GM23338 (cell line): ENCODE measurements around the gene DHFR. TPM values are rescaled to one million over a fixed set of nuclear protein-coding genes. Genes with fewer than 3 reads are reported as not detected.

Experiments
- ATAC-seq: fragments of 200-7000 bp; cut with Tn5 transposase; 3 replicates; pipeline ENCODE4 v1.9.1; 2020
- DNase-seq: peaks from one replicate; pipeline ENCODE4 v3.0.0-alpha.2; 2015; ENCODE audit warnings: low spot score
- H2AFZ ChIP-seq: fragments of 200-600 bp; sonication (generic); 2 replicates; pipeline ENCODE4 v1.8.0; 2016; ENCODE audit warnings: antibody characterized with exemption, mild to moderate bottlenecking, moderate library complexity
- H3F3A ChIP-seq: fragments of 200-600 bp; sonication (generic); replicated peaks from 2 replicates; pipeline ENCODE4 v1.8.0; 2017; ENCODE audit warnings: antibody characterized with exemption, mixed run types, low read depth
- H3K27ac ChIP-seq: fragments of 200-600 bp; sonication (generic); 2 replicates; pipeline ENCODE4 v1.6.1; 2016; ENCODE audit warnings: low read depth
- H3K27me3 ChIP-seq: fragments of 200-600 bp; sonication (generic); 2 replicates; pipeline ENCODE4 v1.8.0; 2016; ENCODE audit warnings: mild to moderate bottlenecking, mixed run types, moderate library complexity; ENCODE audit not compliant: insufficient read depth
- H3K36me3 ChIP-seq: fragments of 200-600 bp; sonication (generic); 2 replicates; pipeline ENCODE4 v1.8.0; 2016; ENCODE audit warnings: mild to moderate bottlenecking; ENCODE audit not compliant: insufficient read depth
- H3K4me1 ChIP-seq: fragments of 200-600 bp; sonication (generic); 2 replicates; pipeline ENCODE4 v1.8.0; 2016; ENCODE audit warnings: mild to moderate bottlenecking, moderate library complexity; ENCODE audit not compliant: insufficient read depth
- H3K4me2 ChIP-seq: fragments of 200-600 bp; sonication (generic); 2 replicates; pipeline ENCODE4 v1.7.1; 2017; ENCODE audit warnings: mixed run types
- H3K4me3 ChIP-seq: fragments of 200-600 bp; sonication (generic); 2 replicates; pipeline ENCODE4 v1.6.1; 2016; ENCODE audit warnings: mixed run types
- H3K79me2 ChIP-seq: fragments of 200-600 bp; sonication (generic); replicated peaks from 2 replicates; pipeline ENCODE4 v1.8.0; 2017; ENCODE audit warnings: mild to moderate bottlenecking; ENCODE audit not compliant: insufficient read depth
- H3K9me2 ChIP-seq: fragments of 200-600 bp; sonication (generic); 2 replicates; pipeline ENCODE4 v1.8.0; 2017; ENCODE audit not compliant: insufficient read depth
- H4K20me1 ChIP-seq: fragments of 200-600 bp; sonication (generic); replicated peaks from 2 replicates; pipeline ENCODE4 v1.8.0; 2017; ENCODE audit warnings: mild to moderate bottlenecking; ENCODE audit not compliant: insufficient read depth
- H3K27ac Mint-ChIP-seq: 2 replicates; pipeline ENCODE4 v1.8.0; 2020; ENCODE audit warnings: inconsistent platforms, mild to moderate bottlenecking, moderate library complexity, mixed read lengths
- H3K27me3 Mint-ChIP-seq: 3 replicates; pipeline ENCODE4 v1.8.0; 2022; ENCODE audit warnings: low read depth, mild to moderate bottlenecking, moderate library complexity, mixed read lengths, inconsistent platforms; ENCODE audit not compliant: insufficient read depth, poor library complexity
- H3K36me3 Mint-ChIP-seq: 3 replicates; pipeline ENCODE4 v1.8.0; 2021; ENCODE audit warnings: low read depth, mild to moderate bottlenecking, inconsistent platforms, moderate library complexity, mixed read lengths
- H3K4me1 Mint-ChIP-seq: 3 replicates; pipeline ENCODE4 v1.8.0; 2020; ENCODE audit warnings: mild to moderate bottlenecking, inconsistent platforms, mixed read lengths
- H3K4me3 Mint-ChIP-seq: 3 replicates; pipeline ENCODE4 v1.8.0; 2021; ENCODE audit warnings: moderate library complexity, mild to moderate bottlenecking, inconsistent platforms, mixed read lengths
- H3K9me3 Mint-ChIP-seq: 3 replicates; pipeline ENCODE4 v1.8.0; 2020; ENCODE audit warnings: moderate library complexity, mild to moderate bottlenecking, inconsistent platforms, mixed read lengths
- CREB1 ChIP-seq: fragments of 250-450 bp; sonication (Bioruptor Pico); IDR thresholded peaks from 2 replicates; pipeline ENCODE4 v1.5.0; 2020; ENCODE audit warnings: low read depth, mild to moderate bottlenecking, moderate library complexity
- EZH2 ChIP-seq: fragments of 200-600 bp; sonication (generic); IDR thresholded peaks from one replicate; pipeline ENCODE4 v1.8.0; 2017; ENCODE audit warnings: antibody characterized with exemption, mild to moderate bottlenecking, low read depth; ENCODE audit not compliant: unreplicated experiment
- EZH2phosphoT487 ChIP-seq: fragments of 200-600 bp; sonication (generic); IDR thresholded peaks from one replicate; pipeline ENCODE4 v1.8.1; 2018; ENCODE audit warnings: antibody characterized with exemption; ENCODE audit not compliant: unreplicated experiment
- JUNB ChIP-seq: IDR thresholded peaks from one replicate; pipeline ENCODE4 v1.6.1; 2016; ENCODE audit warnings: antibody characterized with exemption; ENCODE audit not compliant: unreplicated experiment
- NANOG ChIP-seq: IDR thresholded peaks from 2 replicates; pipeline ENCODE4 v1.6.1; 2016; ENCODE audit warnings: antibody characterized with exemption, borderline replicate concordance
- POLR2AphosphoS5 ChIP-seq: IDR thresholded peaks from 2 replicates; pipeline ENCODE4 v1.6.1; 2016; ENCODE audit warnings: antibody characterized with exemption, low read depth
- STAT1 ChIP-seq: IDR thresholded peaks from one replicate; pipeline ENCODE4 v1.6.1; 2016; ENCODE audit warnings: antibody characterized with exemption; ENCODE audit not compliant: unreplicated experiment
- ZNF114 ChIP-seq: fragments of 250-450 bp; sonication (Bioruptor Pico); IDR thresholded peaks from 2 replicates; pipeline ENCODE4 v1.5.0; 2020; ENCODE audit warnings: mild to moderate bottlenecking, moderate library complexity
- ZNF331 ChIP-seq: fragments of 250-450 bp; sonication (Bioruptor Pico); IDR thresholded peaks from 2 replicates; pipeline ENCODE4 v1.5.0; 2020; ENCODE audit warnings: low read depth, mild to moderate bottlenecking, moderate library complexity
- polyA plus RNA-seq: library from polyadenylated mRNA; unstranded; fragments of >200 nt; fragmentation: Nextera tagmentation; extraction: Ambion mirVana; gene quantifications from 2 replicates; pipeline ENCODE4 v1.2.1, GENCODE V29; 2016
- total RNA-seq: library from RNA; depleted of rRNA; stranded (reverse); fragments of >200 nt; shearing (Covaris generic); gene quantifications from 2 replicates; pipeline ENCODE4 v1.2.3, GENCODE V29; 2014
- TF ChIP-seq, protein P1 (sequence below): IDR thresholded peaks from one replicate; pipeline ENCODE4 v1.6.1; 2018; ENCODE audit warnings: antibody characterized with exemption; ENCODE audit not compliant: unreplicated experiment
- TF ChIP-seq, protein P2 (sequence below): IDR thresholded peaks from 2 replicates; pipeline ENCODE4 v1.6.1; 2016; ENCODE audit warnings: antibody characterized with exemption
- TF ChIP-seq, protein P3 (sequence below), 2 experiments: fragments of 200-600 bp in 1 of 2; sonication (generic) in 1 of 2; conservative IDR thresholded peaks; 2 replicates each; pipeline versions ENCODE4 v1.5.1 to v1.6.1; 2016 to 2017; ENCODE audit warnings: antibody characterized with exemption in 2 of 2, low read depth in 2 of 2, mild to moderate bottlenecking in 2 of 2, moderate library complexity in 1 of 2

DHFR gene
- total and polyA plus RNA-seq, 2 experiments from 2014 or later = 56.2 to 95.6 TPM

DNA sequence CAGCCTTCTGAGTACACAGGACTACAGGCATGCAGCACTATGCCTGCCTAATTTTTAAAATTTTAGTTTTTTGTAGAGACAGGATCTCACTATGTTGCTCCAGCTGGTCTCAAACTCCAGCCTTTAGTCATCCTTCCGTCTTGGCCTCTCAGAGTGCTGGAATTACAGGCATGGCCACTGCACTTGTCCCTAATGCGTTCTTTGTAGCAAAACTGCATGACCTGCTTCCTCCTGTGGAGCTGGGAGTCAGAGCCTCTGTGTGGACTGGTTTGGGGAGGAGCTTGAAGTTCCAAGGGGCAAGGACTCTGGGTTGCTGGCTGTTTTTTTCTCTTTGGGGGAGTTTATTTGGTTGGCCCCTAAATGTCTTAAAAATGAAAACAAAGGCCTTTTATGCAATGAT lies 62.0 kb downstream of the DHFR start (continued):
- TF ChIP-seq, protein P1, sequence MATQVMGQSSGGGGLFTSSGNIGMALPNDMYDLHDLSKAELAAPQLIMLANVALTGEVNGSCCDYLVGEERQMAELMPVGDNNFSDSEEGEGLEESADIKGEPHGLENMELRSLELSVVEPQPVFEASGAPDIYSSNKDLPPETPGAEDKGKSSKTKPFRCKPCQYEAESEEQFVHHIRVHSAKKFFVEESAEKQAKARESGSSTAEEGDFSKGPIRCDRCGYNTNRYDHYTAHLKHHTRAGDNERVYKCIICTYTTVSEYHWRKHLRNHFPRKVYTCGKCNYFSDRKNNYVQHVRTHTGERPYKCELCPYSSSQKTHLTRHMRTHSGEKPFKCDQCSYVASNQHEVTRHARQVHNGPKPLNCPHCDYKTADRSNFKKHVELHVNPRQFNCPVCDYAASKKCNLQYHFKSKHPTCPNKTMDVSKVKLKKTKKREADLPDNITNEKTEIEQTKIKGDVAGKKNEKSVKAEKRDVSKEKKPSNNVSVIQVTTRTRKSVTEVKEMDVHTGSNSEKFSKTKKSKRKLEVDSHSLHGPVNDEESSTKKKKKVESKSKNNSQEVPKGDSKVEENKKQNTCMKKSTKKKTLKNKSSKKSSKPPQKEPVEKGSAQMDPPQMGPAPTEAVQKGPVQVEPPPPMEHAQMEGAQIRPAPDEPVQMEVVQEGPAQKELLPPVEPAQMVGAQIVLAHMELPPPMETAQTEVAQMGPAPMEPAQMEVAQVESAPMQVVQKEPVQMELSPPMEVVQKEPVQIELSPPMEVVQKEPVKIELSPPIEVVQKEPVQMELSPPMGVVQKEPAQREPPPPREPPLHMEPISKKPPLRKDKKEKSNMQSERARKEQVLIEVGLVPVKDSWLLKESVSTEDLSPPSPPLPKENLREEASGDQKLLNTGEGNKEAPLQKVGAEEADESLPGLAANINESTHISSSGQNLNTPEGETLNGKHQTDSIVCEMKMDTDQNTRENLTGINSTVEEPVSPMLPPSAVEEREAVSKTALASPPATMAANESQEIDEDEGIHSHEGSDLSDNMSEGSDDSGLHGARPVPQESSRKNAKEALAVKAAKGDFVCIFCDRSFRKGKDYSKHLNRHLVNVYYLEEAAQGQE = no peak

DNA sequence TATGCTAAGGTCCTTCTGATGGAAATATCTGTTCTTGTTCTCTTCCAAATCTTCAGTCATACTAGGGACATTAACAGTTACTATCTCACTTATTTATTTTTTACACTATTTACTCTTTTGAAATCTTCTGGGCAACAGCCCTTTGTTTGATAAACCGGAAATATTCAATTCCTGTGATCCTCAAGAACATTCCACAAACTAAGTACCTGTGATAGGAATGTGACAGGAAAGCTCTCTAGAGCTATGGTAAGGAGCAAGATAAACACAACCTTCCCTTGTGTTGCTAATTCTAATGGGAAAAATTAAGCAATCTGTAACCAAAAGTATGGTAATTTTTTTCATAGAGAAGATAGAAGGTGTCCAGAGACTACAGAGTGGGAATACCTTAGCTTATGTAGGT lies 62.7 kb downstream of the DHFR start:
- Histone ChIP-seq H3K9me2 (no peaks in the 10 kb centered on the region), H3K4me2 (no peak overlapping the region), H3K36me3 (no peaks in the 10 kb centered on the region), H3K4me3 (no peak overlapping the region), H2AFZ (no peak overlapping the region), H3K27ac (no peak overlapping the region), H3K27me3 (no peaks in the 10 kb centered on the region), H3K79me2 (no peaks in the 10 kb centered on the region), H4K20me1 (no peaks in the 10 kb centered on the region), H3F3A (no peaks in the 10 kb centered on the region), H3K4me1 (no peaks in the 10 kb centered on the region)
- no peak overlapping the region for H3K27ac Mint-ChIP-seq
- peaks cover 3% of the 10 kb centered on the region for H3K27me3 Mint-ChIP-seq
- DNase-seq (no peak), ATAC-seq (no peak)
- no peaks in the 10 kb centered on the region for H3K9me3 Mint-ChIP-seq
- H3K36me3 Mint-ChIP-seq = no peaks in the 10 kb centered on the region
- peaks cover 2% of the 10 kb centered on the region for H3K4me1 Mint-ChIP-seq
- no peak overlapping the region for H3K4me3 Mint-ChIP-seq
- no peak for TF ChIP-seq JUNB
- no peak for TF ChIP-seq EZH2phosphoT487
- no peak for TF ChIP-seq STAT1
- TF ChIP-seq POLR2AphosphoS5 = no peak
- TF ChIP-seq, protein P2, sequence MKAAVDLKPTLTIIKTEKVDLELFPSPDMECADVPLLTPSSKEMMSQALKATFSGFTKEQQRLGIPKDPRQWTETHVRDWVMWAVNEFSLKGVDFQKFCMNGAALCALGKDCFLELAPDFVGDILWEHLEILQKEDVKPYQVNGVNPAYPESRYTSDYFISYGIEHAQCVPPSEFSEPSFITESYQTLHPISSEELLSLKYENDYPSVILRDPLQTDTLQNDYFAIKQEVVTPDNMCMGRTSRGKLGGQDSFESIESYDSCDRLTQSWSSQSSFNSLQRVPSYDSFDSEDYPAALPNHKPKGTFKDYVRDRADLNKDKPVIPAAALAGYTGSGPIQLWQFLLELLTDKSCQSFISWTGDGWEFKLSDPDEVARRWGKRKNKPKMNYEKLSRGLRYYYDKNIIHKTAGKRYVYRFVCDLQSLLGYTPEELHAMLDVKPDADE = no peak
- TF ChIP-seq, protein P3, sequence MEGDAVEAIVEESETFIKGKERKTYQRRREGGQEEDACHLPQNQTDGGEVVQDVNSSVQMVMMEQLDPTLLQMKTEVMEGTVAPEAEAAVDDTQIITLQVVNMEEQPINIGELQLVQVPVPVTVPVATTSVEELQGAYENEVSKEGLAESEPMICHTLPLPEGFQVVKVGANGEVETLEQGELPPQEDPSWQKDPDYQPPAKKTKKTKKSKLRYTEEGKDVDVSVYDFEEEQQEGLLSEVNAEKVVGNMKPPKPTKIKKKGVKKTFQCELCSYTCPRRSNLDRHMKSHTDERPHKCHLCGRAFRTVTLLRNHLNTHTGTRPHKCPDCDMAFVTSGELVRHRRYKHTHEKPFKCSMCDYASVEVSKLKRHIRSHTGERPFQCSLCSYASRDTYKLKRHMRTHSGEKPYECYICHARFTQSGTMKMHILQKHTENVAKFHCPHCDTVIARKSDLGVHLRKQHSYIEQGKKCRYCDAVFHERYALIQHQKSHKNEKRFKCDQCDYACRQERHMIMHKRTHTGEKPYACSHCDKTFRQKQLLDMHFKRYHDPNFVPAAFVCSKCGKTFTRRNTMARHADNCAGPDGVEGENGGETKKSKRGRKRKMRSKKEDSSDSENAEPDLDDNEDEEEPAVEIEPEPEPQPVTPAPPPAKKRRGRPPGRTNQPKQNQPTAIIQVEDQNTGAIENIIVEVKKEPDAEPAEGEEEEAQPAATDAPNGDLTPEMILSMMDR (conservative IDR thresholded peaks at IDR 0.05; ENCODE audit: low read depth in 2 of 2) = no peak
- no peak for TF ChIP-seq CREB1 (CRISPR knock-in tag)
- no peak for TF ChIP-seq ZNF331 (CRISPR knock-in tag)
- TF ChIP-seq, protein P1 = no peak
- TF ChIP-seq NANOG = no peak
- no peak for TF ChIP-seq ZNF114 (CRISPR knock-in tag)
- TF ChIP-seq EZH2 = no peak
